K562 (cell line): ENCODE measurements around the gene GRHL3. TPM values are rescaled to one million over a fixed set of nuclear protein-coding genes. Genes with fewer than 3 reads are reported as not detected.

Source experiments
- CEBPG ChIP-seq, 3 experiments: fragments of 200-800 bp in 1 of 3; sonication (Bioruptor generic) in 1 of 3; sonication (generic) in 1 of 3; formaldehyde crosslinking in 1 of 3; IDR thresholded peaks in 2 of 3; conservative IDR thresholded peaks in 1 of 3; 2 replicates each; pipeline versions ENCODE4 v1.6.1 to v1.8.0; 2016 to 2022; ENCODE audit warnings: missing compliant biosample characterization in 2 of 3, missing genetic modification characterization in 2 of 3, mild to moderate bottlenecking in 1 of 3, missing genetic modification reagents in 1 of 3
- COPS2 ChIP-seq: fragments of 450-650 bp; conservative IDR thresholded peaks from 2 replicates; pipeline ENCODE4 v1.6.1; 2016; ENCODE audit warnings: mild to moderate bottlenecking, moderate library complexity
- GABPA ChIP-seq: fragments of 200-800 bp; sonication (Bioruptor generic); conservative IDR thresholded peaks from 2 replicates; pipeline ENCODE4 v1.6.1; 2016; ENCODE audit warnings: low read depth, missing genetic modification characterization, missing compliant biosample characterization
- JUND ChIP-seq, 2 experiments: IDR thresholded peaks; 2 replicates in 1 of 2; 3 replicates in 1 of 2; pipeline ENCODE4 v1.6.1; 2011; ENCODE audit warnings: borderline replicate concordance in 2 of 2, low read depth in 2 of 2, low read length in 2 of 2, improper control_type of control experiment in 1 of 2, missing biosample characterization in 1 of 2, missing genetic modification characterization in 1 of 2, missing genetic modification reagents in 1 of 2
- LEF1 ChIP-seq: fragments of 450-650 bp; IDR thresholded peaks from 2 replicates; pipeline ENCODE4 v1.6.1; 2016; ENCODE audit warnings: mild to moderate bottlenecking
- NRF1 ChIP-seq, 2 experiments: fragments of 450-650 bp; IDR thresholded peaks in 1 of 2; conservative IDR thresholded peaks in 1 of 2; 2 replicates each; pipeline ENCODE4 v1.6.1; 2014; ENCODE audit warnings: mild to moderate bottlenecking in 2 of 2
- RBFOX2 ChIP-seq: fragments of 200-400 bp; formaldehyde crosslinking; IDR thresholded peaks from 2 replicates; pipeline ENCODE4 v1.6.1; 2017; ENCODE audit warnings: low read depth, mild to moderate bottlenecking, low read length, moderate library complexity
- RBM17 ChIP-seq: fragments of 200-400 bp; formaldehyde crosslinking; IDR thresholded peaks from 2 replicates; pipeline ENCODE4 v1.6.1; 2017; ENCODE audit warnings: low read depth, mild to moderate bottlenecking, low read length, borderline replicate concordance
- RFX7 ChIP-seq: fragments of 250-450 bp; sonication (Bioruptor Pico); IDR thresholded peaks from 2 replicates; pipeline ENCODE4 v1.5.1; 2021; ENCODE audit warnings: mild to moderate bottlenecking
- SRF ChIP-seq, 2 experiments: fragments of 250-450, 450-650 bp in 1 of 2; sonication (Bioruptor Pico) in 1 of 2; sonication (generic) in 1 of 2; formaldehyde crosslinking; IDR thresholded peaks; 2 replicates each; pipeline versions ENCODE4 v1.5.0 to v1.5.1; 2020 to 2022; ENCODE audit warnings: mild to moderate bottlenecking in 1 of 2, missing genetic modification reagents in 1 of 2
- SRSF1 ChIP-seq: fragments of 200-400 bp; formaldehyde crosslinking; IDR thresholded peaks from 2 replicates; pipeline ENCODE4 v1.6.1; 2017; ENCODE audit warnings: mild to moderate bottlenecking, low read depth, low read length, moderate library complexity
- TAF7 ChIP-seq: fragments of 450-650 bp; IDR thresholded peaks from 2 replicates; pipeline ENCODE4 v1.6.1; 2016; ENCODE audit warnings: missing genetic modification characterization, missing compliant biosample characterization
- polyA plus RNA-seq, 8 experiments: library from polyadenylated mRNA; depleted of rRNA in 4 of 8; stranded (reverse) in 5 of 8; unstranded in 3 of 8; fragments of >200 nt; fragmentation: Nextera tagmentation in 2 of 8; fragmentation: Illumina TruSeq in 1 of 8; extraction: Ambion mirVana in 2 of 8; extraction: Trizol in 1 of 8; gene quantifications; 2 replicates each; pipeline versions ENCODE4 v1.2.1 to v1.2.3, GENCODE V29; 2011 to 2014; ENCODE audit warnings: inconsistent platforms in 1 of 8, missing spikeins in 1 of 8
- total RNA-seq, 7 experiments: library from RNA; depleted of rRNA in 6 of 7; stranded (reverse); fragments of >200 nt in 6 of 7; fragmentation: Illumina TruSeq in 2 of 7; extraction: Trizol in 2 of 7; gene quantifications; 2 replicates each; pipeline versions ENCODE4 v1.2.1 to v1.2.3, GENCODE V29; 2011 to 2021; ENCODE audit warnings: low replicate concordance in 1 of 7
- TF ChIP-seq, protein P1 (sequence below): sonication (generic); IDR thresholded peaks from 2 replicates; pipeline ENCODE4 v1.6.1; 2016
- TF ChIP-seq, protein P2 (sequence below): fragments of 450-650 bp; IDR thresholded peaks from 2 replicates; pipeline ENCODE4 v1.6.1; 2018; ENCODE audit warnings: mild to moderate bottlenecking, low read depth; ENCODE audit not compliant: partially characterized antibody
- TF ChIP-seq, protein P3 (sequence below): fragments of 450-650 bp; IDR thresholded peaks from 2 replicates; pipeline ENCODE4 v1.6.1; 2016; ENCODE audit warnings: antibody characterized with exemption
- TF ChIP-seq, protein P4 (sequence below): fragments of 250-450 bp; sonication (Bioruptor Pico); IDR thresholded peaks from 2 replicates; pipeline ENCODE4 v1.8.0; 2022; ENCODE audit warnings: moderate library complexity, mild to moderate bottlenecking, inconsistent platforms
- TF ChIP-seq, protein P5 (sequence below), 2 experiments: IDR thresholded peaks; 2 replicates each; pipeline ENCODE4 v1.6.1; 2012; ENCODE audit warnings: improper control_type of control experiment in 2 of 2, low read depth in 2 of 2, low read length in 2 of 2, borderline replicate concordance in 1 of 2

The GRHL3 gene
- total and polyA plus RNA-seq, 9 of the 15 experiments (the other 6 are each of a cell fraction or from before 2014, with no cell fraction given) = 0.01 to 0.04 TPM; not detected in 7

DNA sequence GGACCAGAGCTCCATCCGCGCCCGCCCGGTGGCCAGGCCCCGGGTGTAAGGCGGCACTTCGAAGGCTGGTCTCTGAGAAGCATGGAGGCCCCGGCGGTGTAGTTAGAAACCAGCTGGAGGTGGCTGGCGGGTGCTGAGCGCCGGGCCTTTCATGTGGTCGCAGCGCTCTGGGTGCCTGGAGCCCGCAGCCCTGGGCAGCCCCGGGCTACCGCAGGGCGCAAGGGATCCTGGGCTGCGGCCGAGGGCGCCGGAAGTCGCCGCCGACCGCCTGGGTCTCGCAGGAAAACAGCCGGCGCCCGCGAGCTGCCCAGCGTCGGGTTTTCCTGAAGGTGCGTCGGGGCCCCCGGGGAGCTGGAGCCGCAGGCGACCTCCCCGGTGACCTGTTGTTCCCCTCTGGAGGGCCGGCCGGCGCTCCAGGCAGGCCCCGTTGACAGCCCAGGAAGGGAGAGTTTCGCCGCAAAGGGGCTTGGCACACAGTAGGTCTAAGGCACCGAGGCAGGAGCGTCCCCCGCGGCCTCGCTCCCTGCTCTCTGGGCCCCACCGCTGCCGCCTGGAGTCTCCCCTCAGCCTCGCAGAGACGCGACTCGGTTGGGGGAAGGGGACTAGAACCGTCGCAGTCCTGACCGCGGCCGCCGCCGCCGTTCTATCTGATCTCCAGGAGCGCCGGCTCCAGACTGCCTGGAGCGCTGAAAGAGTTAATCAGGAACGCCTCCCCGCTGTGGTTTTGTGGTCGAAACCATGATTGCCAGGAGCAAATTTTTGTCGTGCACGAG, 2.7 kb downstream of the GRHL3 start (continued):
- TF ChIP-seq, protein P1, sequence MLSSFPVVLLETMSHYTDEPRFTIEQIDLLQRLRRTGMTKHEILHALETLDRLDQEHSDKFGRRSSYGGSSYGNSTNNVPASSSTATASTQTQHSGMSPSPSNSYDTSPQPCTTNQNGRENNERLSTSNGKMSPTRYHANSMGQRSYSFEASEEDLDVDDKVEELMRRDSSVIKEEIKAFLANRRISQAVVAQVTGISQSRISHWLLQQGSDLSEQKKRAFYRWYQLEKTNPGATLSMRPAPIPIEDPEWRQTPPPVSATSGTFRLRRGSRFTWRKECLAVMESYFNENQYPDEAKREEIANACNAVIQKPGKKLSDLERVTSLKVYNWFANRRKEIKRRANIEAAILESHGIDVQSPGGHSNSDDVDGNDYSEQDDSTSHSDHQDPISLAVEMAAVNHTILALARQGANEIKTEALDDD = no peak
- TF ChIP-seq SRF (CRISPR knock-in tag; IDR thresholded peaks at IDR 0.05) (0 out of 4 replicates have a peak, but pooled peaks of 1 of the 2 experiments have one; percentile 7), GABPA (tag) (peak; percentile 81), SRSF1 (no peak), COPS2 (no peak), NRF1 (conservative IDR thresholded peaks at IDR 0.05 in 1 of 2, IDR thresholded peaks at IDR 0.05 in 1 of 2) (0 out of 4 replicates have a peak, but pooled peaks of 1 of the 2 experiments have one; percentile 37), RBFOX2 (peak; percentile 72), JUND (IDR thresholded peaks at IDR 0.05; ENCODE audit: borderline replicate concordance, low read depth, low read length) (peak; percentile 59), JUND (tag; IDR thresholded peaks at IDR 0.05; ENCODE audit: borderline replicate concordance, low read depth, low read length) (no peak; the same call in 2 of the 3 replicates), CEBPG (CRISPR knock-in tag; IDR thresholded peaks at IDR 0.05) (0 out of 2 replicates have a peak, but pooled peaks have one; percentile 22), CEBPG (tag; conservative IDR thresholded peaks at IDR 0.05 in 1 of 2, IDR thresholded peaks at IDR 0.05 in 1 of 2) (no peak), TAF7 (no peak), RBM17 (no peak), RFX7 (no peak), LEF1 (peak; percentile 16; the same call in 1 of the 2 replicates)
- TF ChIP-seq, protein P2, sequence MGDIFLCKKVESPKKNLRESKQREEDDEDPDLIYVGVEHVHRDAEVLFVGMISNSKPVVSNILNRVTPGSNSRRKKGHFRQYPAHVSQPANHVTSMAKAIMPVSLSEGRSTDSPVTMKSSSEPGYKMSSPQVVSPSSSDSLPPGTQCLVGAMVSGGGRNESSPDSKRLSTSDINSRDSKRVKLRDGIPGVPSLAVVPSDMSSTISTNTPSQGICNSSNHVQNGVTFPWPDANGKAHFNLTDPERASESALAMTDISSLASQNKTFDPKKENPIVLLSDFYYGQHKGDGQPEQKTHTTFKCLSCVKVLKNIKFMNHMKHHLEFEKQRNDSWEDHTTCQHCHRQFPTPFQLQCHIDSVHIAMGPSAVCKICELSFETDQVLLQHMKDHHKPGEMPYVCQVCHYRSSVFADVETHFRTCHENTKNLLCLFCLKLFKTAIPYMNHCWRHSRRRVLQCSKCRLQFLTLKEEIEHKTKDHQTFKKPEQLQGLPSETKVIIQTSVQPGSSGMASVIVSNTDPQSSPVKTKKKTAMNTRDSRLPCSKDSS = no peak
- TF ChIP-seq, protein P3, sequence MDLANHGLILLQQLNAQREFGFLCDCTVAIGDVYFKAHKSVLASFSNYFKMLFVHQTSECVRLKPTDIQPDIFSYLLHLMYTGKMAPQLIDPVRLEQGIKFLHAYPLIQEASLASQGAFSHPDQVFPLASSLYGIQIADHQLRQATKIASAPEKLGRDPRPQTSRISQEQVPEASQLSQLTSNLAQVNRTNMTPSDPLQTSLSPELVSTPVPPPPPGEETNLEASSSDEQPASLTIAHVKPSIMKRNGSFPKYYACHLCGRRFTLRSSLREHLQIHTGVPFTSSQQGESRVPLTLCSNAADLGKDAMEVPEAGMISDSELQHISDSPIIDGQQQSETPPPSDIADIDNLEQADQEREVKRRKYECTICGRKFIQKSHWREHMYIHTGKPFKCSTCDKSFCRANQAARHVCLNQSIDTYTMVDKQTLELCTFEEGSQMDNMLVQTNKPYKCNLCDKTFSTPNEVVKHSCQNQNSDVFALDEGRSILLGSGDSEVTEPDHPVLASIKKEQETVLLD = no peak
- TF ChIP-seq, protein P4, sequence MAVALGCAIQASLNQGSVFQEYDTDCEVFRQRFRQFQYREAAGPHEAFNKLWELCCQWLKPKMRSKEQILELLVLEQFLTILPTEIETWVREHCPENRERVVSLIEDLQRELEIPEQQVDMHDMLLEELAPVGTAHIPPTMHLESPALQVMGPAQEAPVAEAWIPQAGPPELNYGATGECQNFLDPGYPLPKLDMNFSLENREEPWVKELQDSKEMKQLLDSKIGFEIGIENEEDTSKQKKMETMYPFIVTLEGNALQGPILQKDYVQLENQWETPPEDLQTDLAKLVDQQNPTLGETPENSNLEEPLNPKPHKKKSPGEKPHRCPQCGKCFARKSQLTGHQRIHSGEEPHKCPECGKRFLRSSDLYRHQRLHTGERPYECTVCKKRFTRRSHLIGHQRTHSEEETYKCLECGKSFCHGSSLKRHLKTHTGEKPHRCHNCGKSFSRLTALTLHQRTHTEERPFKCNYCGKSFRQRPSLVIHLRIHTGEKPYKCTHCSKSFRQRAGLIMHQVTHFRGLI (CRISPR knock-in tag) = no peak
- TF ChIP-seq, protein P5, sequence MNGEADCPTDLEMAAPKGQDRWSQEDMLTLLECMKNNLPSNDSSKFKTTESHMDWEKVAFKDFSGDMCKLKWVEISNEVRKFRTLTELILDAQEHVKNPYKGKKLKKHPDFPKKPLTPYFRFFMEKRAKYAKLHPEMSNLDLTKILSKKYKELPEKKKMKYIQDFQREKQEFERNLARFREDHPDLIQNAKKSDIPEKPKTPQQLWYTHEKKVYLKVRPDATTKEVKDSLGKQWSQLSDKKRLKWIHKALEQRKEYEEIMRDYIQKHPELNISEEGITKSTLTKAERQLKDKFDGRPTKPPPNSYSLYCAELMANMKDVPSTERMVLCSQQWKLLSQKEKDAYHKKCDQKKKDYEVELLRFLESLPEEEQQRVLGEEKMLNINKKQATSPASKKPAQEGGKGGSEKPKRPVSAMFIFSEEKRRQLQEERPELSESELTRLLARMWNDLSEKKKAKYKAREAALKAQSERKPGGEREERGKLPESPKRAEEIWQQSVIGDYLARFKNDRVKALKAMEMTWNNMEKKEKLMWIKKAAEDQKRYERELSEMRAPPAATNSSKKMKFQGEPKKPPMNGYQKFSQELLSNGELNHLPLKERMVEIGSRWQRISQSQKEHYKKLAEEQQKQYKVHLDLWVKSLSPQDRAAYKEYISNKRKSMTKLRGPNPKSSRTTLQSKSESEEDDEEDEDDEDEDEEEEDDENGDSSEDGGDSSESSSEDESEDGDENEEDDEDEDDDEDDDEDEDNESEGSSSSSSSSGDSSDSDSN (IDR thresholded peaks at IDR 0.05; ENCODE audit: borderline replicate concordance in 1 of 2, low read depth in 2 of 2, low read length in 2 of 2) = peak in 1 of 2 experiments; percentile 35; a peak in 1 of 4 replicates
